Fibroblast of villous mesenchyme (primary cell): ENCODE data around the gene RUVBL1. TPM values are rescaled to one million over a fixed set of nuclear protein-coding genes. Genes with fewer than 3 reads are reported as not detected.

ENCODE experiments used
- DNase-seq: peaks from one replicate; pipeline ENCODE4 v3.0.0-alpha.2; 2010; ENCODE audit warnings: low read depth
- H3K4me3 ChIP-seq: 2 replicates; pipeline ENCODE4 v1.5.1; 2011; ENCODE audit warnings: low read depth, mild to moderate bottlenecking, low read length
- total RNA-seq: library from RNA; depleted of rRNA; stranded (reverse); fragments of >200 nt; gene quantifications from 2 replicates; pipeline ENCODE4 v1.2.3, GENCODE V29; 2012
- TF ChIP-seq, protein P1 (sequence below): IDR thresholded peaks from 2 replicates; pipeline ENCODE4 v1.5.1; 2012; ENCODE audit warnings: low read depth, mild to moderate bottlenecking, low read length; ENCODE audit not compliant: insufficient read depth

The RUVBL1 gene
- total RNA-seq, 1 donor = 83.8 TPM

DNA sequence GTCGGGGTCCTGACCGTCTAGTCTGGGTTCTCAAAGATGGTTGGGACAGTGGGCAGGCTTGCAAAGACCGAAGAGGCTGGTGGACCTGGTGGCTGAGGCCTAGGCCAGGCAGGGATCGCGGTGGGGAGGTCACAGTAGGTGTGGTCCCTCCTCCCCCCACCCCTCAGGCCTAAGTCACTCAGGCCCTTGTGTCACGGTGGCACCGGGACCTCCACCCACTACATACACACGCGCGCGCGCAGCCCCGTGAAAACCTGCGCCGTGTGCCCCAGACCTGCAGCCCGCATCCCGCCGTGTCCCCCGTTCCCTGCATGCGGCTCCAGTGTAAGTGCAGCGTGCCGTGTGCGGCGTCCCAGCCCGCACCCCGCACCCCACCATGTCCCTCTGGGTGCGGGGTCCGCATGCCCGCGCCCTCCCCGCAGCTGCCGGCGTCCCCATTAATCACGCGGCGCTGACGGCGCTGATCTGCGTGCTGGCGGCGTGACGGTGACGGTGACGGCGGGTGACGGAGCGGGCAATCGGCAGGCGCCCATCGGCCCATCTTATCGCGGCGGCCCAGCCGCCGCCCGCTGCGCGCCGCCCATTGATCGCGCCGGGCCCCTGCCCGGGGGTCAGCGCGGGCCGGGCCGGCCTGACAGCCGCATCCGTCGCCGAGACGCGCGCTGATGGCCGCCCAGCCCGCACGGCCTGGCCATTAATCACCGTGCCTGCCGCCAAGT lies 47.0 kb downstream of the RUVBL1 start:
- peak overlapping the region; percentile 41 for H3K4me3 ChIP-seq
- TF ChIP-seq, protein P1, sequence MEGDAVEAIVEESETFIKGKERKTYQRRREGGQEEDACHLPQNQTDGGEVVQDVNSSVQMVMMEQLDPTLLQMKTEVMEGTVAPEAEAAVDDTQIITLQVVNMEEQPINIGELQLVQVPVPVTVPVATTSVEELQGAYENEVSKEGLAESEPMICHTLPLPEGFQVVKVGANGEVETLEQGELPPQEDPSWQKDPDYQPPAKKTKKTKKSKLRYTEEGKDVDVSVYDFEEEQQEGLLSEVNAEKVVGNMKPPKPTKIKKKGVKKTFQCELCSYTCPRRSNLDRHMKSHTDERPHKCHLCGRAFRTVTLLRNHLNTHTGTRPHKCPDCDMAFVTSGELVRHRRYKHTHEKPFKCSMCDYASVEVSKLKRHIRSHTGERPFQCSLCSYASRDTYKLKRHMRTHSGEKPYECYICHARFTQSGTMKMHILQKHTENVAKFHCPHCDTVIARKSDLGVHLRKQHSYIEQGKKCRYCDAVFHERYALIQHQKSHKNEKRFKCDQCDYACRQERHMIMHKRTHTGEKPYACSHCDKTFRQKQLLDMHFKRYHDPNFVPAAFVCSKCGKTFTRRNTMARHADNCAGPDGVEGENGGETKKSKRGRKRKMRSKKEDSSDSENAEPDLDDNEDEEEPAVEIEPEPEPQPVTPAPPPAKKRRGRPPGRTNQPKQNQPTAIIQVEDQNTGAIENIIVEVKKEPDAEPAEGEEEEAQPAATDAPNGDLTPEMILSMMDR = no peak
- peak; percentile 34 for DNase-seq

DNA sequence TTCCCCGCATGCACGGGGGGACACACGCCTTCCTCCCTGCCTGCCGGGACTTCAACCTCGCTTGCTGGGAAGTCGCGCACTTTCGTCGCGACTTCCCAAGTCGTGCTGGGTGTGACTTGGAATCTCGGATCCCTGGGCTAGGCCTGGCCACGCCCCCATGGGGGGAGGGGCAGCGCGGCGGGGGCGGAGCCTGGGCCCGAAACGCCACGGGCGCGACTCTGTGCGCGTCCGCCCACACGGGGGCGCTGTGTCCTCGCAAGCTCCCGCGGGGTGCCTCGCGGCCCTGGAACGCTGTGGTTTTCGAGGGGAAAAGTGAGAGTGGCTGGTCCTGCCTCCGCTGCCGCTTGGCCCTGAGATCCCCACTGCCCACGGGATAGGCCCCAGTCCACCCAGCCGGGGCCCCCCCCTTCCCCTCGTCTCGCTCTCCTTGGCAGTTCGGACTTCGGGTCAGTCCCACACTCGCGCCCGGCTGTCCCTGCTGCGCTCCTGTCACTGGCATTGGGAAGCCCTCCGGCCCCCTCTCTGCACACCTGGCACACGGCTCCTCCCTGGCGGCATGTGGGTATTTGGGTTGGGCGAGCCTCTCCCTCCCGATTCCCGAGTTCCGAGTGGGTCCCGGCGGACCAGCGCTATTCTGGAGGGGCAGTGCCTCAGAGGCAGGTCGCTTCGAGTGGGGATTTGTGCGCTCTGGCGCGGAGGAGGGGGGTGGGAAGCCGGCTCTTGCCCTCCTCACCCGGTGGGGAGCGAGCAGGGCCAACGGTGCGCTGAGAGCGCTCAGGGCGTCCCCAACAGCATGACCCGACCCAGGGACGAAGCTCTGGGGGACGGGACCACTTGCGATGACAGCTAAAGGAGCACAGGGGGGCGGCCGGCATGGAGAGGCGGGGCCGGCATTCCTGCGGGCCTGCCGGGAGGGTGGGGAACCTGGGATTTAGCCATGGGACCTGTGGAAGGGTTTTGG lies 47.8 kb downstream of the RUVBL1 start:
- H3K4me3 ChIP-seq = peak overlapping the region; percentile 47
- TF ChIP-seq, protein P1 = peak; percentile 90
- DNase-seq = peak; percentile 88

DNA sequence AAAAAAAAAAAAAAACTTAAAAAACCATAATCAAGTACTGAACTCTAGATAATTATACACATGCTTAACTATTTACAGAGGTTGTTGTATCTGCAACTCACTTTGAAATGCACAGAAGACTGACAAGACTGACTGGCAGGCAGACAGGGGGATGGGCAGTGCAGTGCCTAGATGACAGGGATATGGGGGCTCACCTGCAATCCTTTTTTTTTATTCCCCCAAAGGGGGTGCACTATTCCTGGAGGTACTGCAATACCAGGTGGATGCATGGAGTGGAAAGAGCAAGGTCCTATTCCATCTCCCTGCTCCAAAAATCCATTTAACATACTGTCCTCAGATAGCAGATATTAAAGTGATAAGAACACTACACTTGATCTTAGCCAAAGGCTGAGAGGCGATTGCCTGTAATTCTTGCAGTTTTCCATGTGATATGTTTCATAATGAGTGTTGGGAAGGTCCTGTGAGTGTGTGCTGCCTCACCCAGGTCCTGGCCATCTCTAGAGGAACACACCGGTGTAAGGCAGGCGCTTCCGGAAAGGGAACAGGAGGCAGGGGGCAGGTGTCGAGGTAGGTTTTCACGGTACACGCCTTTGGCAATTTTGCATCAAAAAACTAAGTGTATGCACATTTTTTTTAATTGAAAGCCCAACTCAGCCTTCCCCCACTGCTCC lies 48.6 kb downstream of the RUVBL1 start:
- TF ChIP-seq, protein P1 = no peak
- DNase-seq = peak; percentile 30
- peak overlapping the region; percentile 43 for H3K4me3 ChIP-seq

DNA sequence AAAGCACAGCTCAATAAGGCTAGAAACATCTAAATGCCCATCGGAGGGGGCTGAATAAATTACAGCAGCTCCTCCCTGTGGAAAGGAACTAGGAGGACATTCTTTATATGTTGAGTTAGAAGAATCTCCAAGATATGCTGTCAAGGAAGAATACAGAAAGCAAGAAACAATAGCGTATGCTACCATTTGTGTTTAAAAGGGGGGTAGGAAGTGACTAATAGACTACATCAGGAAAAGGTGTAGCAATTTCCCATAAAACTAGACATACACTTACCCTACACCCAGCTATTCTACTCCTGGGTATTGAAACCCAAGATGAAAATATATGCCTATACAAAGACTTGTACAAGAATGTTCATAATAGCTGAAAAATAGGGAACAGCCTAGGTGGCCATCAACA lies 49.8 kb downstream of the RUVBL1 start:
- no peak for DNase-seq
- TF ChIP-seq, protein P1 = no peak
- H3K4me3 ChIP-seq = no peak overlapping the region

DNA sequence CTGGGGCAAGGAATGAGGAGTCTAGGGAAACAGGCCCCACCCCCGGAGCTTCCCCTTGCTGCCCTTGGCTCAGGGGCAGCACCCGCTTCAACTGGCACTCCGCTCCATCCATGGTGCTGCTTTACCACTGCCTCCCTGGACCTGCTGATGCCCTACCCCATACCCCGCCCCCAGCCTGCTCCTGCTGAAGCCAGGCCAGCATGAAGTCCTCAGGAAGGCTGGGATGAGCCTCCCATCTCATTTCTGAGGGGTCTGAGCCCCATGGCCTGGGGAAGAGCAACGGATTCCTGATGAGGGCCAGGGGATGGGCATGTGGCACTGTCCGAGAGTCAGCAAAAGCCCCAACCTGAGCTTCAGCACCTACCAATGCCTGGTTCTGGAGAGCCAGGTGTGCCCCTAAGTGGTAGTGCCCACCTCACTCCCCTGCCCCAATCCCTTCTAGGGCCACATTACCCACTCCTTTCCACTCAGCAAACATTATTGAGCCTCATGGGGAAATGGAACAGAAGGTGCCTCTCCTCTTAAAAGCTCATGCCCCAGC lies 50.4 kb downstream of the RUVBL1 start:
- TF ChIP-seq, protein P1 = no peak
- no peak for DNase-seq

DNA sequence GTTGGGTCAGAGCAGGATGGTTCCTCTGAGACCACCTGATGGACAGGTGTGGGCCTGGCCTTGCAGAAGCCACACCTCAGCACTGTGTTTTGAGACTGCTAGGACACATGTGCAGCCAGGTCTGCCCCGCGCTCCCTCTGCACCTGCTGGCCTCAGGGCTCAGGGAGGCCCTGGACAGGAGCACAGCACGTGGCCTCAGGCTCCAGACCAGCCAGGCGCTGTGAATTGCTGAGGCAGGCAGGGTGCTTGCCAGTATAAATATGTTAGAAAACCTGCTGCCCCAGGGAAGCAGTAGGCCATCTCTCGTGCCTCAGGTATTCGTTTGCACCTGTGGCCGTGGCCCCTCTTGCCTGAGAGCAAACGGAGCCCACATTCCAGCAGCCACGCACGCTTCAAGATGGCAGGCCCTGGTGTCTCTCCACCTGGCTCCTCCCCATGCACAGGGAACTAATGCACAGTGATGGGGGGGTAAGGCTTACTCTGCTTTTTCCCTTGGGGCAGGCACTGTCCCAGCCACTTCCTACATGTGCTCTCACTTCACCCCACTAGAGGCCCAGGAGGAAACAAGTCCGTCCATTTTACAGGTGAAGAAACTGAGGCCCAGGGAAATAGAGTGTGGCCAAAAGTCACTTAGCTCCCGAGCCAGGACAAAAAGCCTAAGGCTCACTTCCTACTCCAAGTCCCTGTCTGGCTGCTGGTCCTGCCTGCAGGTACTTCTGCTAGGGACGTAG lies 51.0 kb downstream of the RUVBL1 start:
- no peak for DNase-seq
- H3K4me3 ChIP-seq = no peak overlapping the region
- TF ChIP-seq, protein P1 = no peak

More for the DNA sequence above, 50.4 kb downstream of the RUVBL1 start:
- H3K4me3 ChIP-seq = no peak overlapping the region
